ENCODE data around the gene NCOR1. TPM values are rescaled to one million over a fixed set of nuclear protein-coding genes. Genes with fewer than 3 reads are reported as not detected.
"Not testable (repeated sequence)": the region's sequence is repeated elsewhere in the genome, so short reads cannot be mapped to it uniquely, and the experiment has no call there.

Gene NCOR1
- total RNA-seq, 1 donor from 2014 or later, result 96.1 TPM

GRCh38 chr17:16150251-16150856 lies 65.0 kb downstream of the NCOR1 start:
- DNase-seq (ENCODE audit: low read depth, low spot score), result peak; percentile 13

- no peak for DNase-seq (ENCODE audit: low read depth, low spot score)
These were observed 66.7 kb downstream of the NCOR1 start for GRCh38 chr17:16148596-16148995.

- DNase-seq (ENCODE audit: low read depth, low spot score), result not testable (repeated sequence)
These were observed 69.9 kb downstream of the NCOR1 start for GRCh38 chr17:16145319-16145890.

GRCh38 chr17:16141685-16142084 lies 73.6 kb downstream of the NCOR1 start:
- no peak for DNase-seq (ENCODE audit: low read depth, low spot score)

- no peak for DNase-seq (ENCODE audit: low read depth, low spot score)
These were observed 74.5 kb downstream of the NCOR1 start for GRCh38 chr17:16140854-16141253.

GRCh38 chr17:16135461-16135860 lies 79.9 kb downstream of the NCOR1 start:
- DNase-seq (ENCODE audit: low read depth, low spot score), result no peak

- DNase-seq (ENCODE audit: low read depth, low spot score), result no peak
These were observed 83.7 kb downstream of the NCOR1 start for GRCh38 chr17:16131593-16131992.

- DNase-seq (ENCODE audit: low read depth, low spot score), result no peak
These were observed 85.7 kb downstream of the NCOR1 start for GRCh38 chr17:16129441-16130205.

GRCh38 chr17:16123531-16123930 lies 91.8 kb downstream of the NCOR1 start:
- DNase-seq (ENCODE audit: low read depth, low spot score), result no peak

- no peak for DNase-seq (ENCODE audit: low read depth, low spot score)
These were observed 92.5 kb downstream of the NCOR1 start for GRCh38 chr17:16122697-16123434.

- DNase-seq (ENCODE audit: low read depth, low spot score), result no peak
These were observed 93.4 kb downstream of the NCOR1 start for GRCh38 chr17:16121915-16122314.

GRCh38 chr17:16120937-16121336 lies 94.4 kb downstream of the NCOR1 start:
- no peak for DNase-seq (ENCODE audit: low read depth, low spot score)

GRCh38 chr17:16117149-16117548 lies 98.2 kb downstream of the NCOR1 start:
- no peak for DNase-seq (ENCODE audit: low read depth, low spot score)

- DNase-seq (ENCODE audit: low read depth, low spot score), result not testable (repeated sequence)
These were observed 100.1 kb downstream of the NCOR1 start for GRCh38 chr17:16115077-16115698.

- DNase-seq (ENCODE audit: low read depth, low spot score), result no peak
These were observed 106.5 kb downstream of the NCOR1 start for GRCh38 chr17:16108871-16109270.

- no peak for DNase-seq (ENCODE audit: low read depth, low spot score)
These were observed 106.9 kb downstream of the NCOR1 start for GRCh38 chr17:16108386-16108785.

- DNase-seq (ENCODE audit: low read depth, low spot score), result no peak
These were observed 108.1 kb downstream of the NCOR1 start for GRCh38 chr17:16107165-16107770.

- DNase-seq (ENCODE audit: low read depth, low spot score), result peak; percentile 71
These were observed 109.0 kb downstream of the NCOR1 start for GRCh38 chr17:16106161-16106891.

- DNase-seq (ENCODE audit: low read depth, low spot score), result no peak
These were observed 111.1 kb downstream of the NCOR1 start for GRCh38 chr17:16104189-16104588.

- no peak for DNase-seq (ENCODE audit: low read depth, low spot score)
These were observed 113.9 kb downstream of the NCOR1 start for GRCh38 chr17:16101440-16101839.

All from pulmonary artery endothelial cell (primary cell).